Activated CD4-positive, alpha-beta T cell treated with anti-CD3 and anti-CD28 coated beads, Interleukin-2, amount 50 U/mL, for 16 hours (primary cell): ENCODE results near the gene GMDS.

Experiments
- DNase-seq: peaks from one replicate; pipeline ENCODE4 v3.0.0-alpha.2; 2020

The GMDS gene

GRCh38 chr6:2129182-2129621, 116.2 kb downstream of the GMDS start:
- peak; percentile 15 for DNase-seq

GRCh38 chr6:2127484-2127911, 117.9 kb downstream of the GMDS start:
- peak; percentile 55 for DNase-seq

- no peak for DNase-seq
Measured at GRCh38 chr6:2126351-2126750, 119.1 kb downstream of the GMDS start.

- no peak for DNase-seq
Measured at GRCh38 chr6:2125158-2125557, 120.2 kb downstream of the GMDS start.

GRCh38 chr6:2124260-2124709, 121.1 kb downstream of the GMDS start:
- no peak for DNase-seq

GRCh38 chr6:2120912-2121311, 124.5 kb downstream of the GMDS start:
- DNase-seq, result no peak

GRCh38 chr6:2119275-2119674, 126.1 kb downstream of the GMDS start:
- no peak for DNase-seq

GRCh38 chr6:2118136-2118535, 127.3 kb downstream of the GMDS start:
- DNase-seq, result no peak

GRCh38 chr6:2117447-2117846, 128.0 kb downstream of the GMDS start:
- no peak for DNase-seq

GRCh38 chr6:2116496-2116895, 128.9 kb downstream of the GMDS start:
- DNase-seq, result no peak

GRCh38 chr6:2114100-2114499, 131.3 kb downstream of the GMDS start:
- no peak for DNase-seq

- peak; percentile 71 for DNase-seq
Measured at GRCh38 chr6:2111162-2111677, 134.2 kb downstream of the GMDS start.

- DNase-seq, result no peak
Measured at GRCh38 chr6:2110504-2110903, 134.9 kb downstream of the GMDS start.

GRCh38 chr6:2109796-2110195, 135.6 kb downstream of the GMDS start:
- no peak for DNase-seq

- no peak for DNase-seq
Measured at GRCh38 chr6:2108700-2109306, 136.6 kb downstream of the GMDS start.

GRCh38 chr6:2104524-2104880, 140.9 kb downstream of the GMDS start:
- no peak for DNase-seq

- peak; percentile 39 for DNase-seq
Measured at GRCh38 chr6:2103765-2104523, 141.5 kb downstream of the GMDS start.

- no peak for DNase-seq
Measured at GRCh38 chr6:2102966-2103365, 142.4 kb downstream of the GMDS start.

- DNase-seq, result no peak
Measured at GRCh38 chr6:2102316-2102883, 143.0 kb downstream of the GMDS start.

- no peak for DNase-seq
Measured at GRCh38 chr6:2101213-2101612, 144.2 kb downstream of the GMDS start.

- no peak for DNase-seq
Measured at GRCh38 chr6:2099870-2100269, 145.5 kb downstream of the GMDS start.

- no peak for DNase-seq
Measured at GRCh38 chr6:2097464-2097863, 147.9 kb downstream of the GMDS start.

- DNase-seq, result no peak
Measured at GRCh38 chr6:2094642-2095041, 150.8 kb downstream of the GMDS start.

GRCh38 chr6:2086326-2086965, 159.0 kb downstream of the GMDS start:
- no peak for DNase-seq
